SK-N-SH (cell line): ENCODE measurements around the gene COQ9. TPM values are rescaled to one million over a fixed set of nuclear protein-coding genes. Genes with fewer than 3 reads are reported as not detected.
"Not testable (repeated sequence)": the region's sequence is repeated elsewhere in the genome, so short reads cannot be mapped to it uniquely, and the experiment has no call there.

Source experiments
- CTCF ChIA-PET: fragments of 300-600, 350-600 bp; formaldehyde crosslinking; extraction: SDS; loops from one replicate; lab custom pipeline; 2021; lab: Yijun Ruan, JAX
- POLR2A ChIA-PET: fragments of 350-600 bp; sonication (Branson Sonifier 250); formaldehyde crosslinking; extraction: SDS; loops from one replicate; lab custom pipeline; 2020; ENCODE audit warnings: antibody characterized with exemption, inconsistent platforms; lab: Yijun Ruan, JAX
- DNase-seq: peaks from one replicate; pipeline ENCODE4 v3.0.0; 2012
- H2AFZ ChIP-seq: fragments of 200-600 bp; sonication (generic); 2 replicates; pipeline ENCODE4 v1.8.1; 2016; ENCODE audit warnings: antibody characterized with exemption, mild to moderate bottlenecking, low read depth
- H3F3A ChIP-seq: fragments of 200-600 bp; sonication (generic); replicated peaks from 2 replicates; pipeline ENCODE3; 2016; ENCODE audit warnings: antibody characterized with exemption, mild to moderate bottlenecking; ENCODE audit not compliant: insufficient read depth
- H3K27ac ChIP-seq, 2 experiments: fragments of 200-500 bp in 1 of 2; fragments of 200-600 bp in 1 of 2; sonication (Bioruptor generic) in 1 of 2; sonication (generic), shearing (Covaris generic) in 1 of 2; 2 replicates each; pipeline versions ENCODE4 v1.5.1 to v1.6.1; 2014 to 2016; ENCODE audit warnings: low read depth in 2 of 2, inconsistent platforms in 1 of 2, low read length in 1 of 2, mild to moderate bottlenecking in 1 of 2, mixed read lengths in 1 of 2
- H3K27me3 ChIP-seq: fragments of 200-600 bp; sonication (generic), shearing (Covaris generic); 2 replicates; pipeline ENCODE4 v1.6.1; 2016; ENCODE audit warnings: mixed run types; ENCODE audit not compliant: insufficient read depth
- H3K36me3 ChIP-seq, 2 experiments: fragments of 200-500 bp in 1 of 2; fragments of 200-600 bp in 1 of 2; sonication (Bioruptor generic) in 1 of 2; sonication (generic) in 1 of 2; replicated peaks in 1 of 2; 2 replicates each; pipeline versions ENCODE3 to v1.5.1; 2014 to 2016; ENCODE audit warnings: low read length in 1 of 2, mild to moderate bottlenecking in 1 of 2; ENCODE audit not compliant: insufficient read depth in 2 of 2, control insufficient read depth in 1 of 2
- H3K4me1 ChIP-seq, 2 experiments: fragments of 200-500 bp in 1 of 2; fragments of 200-600 bp in 1 of 2; sonication (Bioruptor generic) in 1 of 2; sonication (generic), shearing (Covaris generic) in 1 of 2; 2 replicates each; pipeline versions ENCODE4 v1.5.1 to v1.6.1; 2014 to 2016; ENCODE audit warnings: low read depth in 1 of 2, low read length in 1 of 2, mixed run types in 1 of 2; ENCODE audit not compliant: insufficient read depth in 2 of 2, control insufficient read depth in 1 of 2
- H3K4me2 ChIP-seq: fragments of 200-600 bp; sonication (generic), shearing (Covaris generic); 2 replicates; pipeline ENCODE4 v1.6.1; 2017; ENCODE audit warnings: mixed run types
- H3K4me3 ChIP-seq, 2 experiments: fragments of 200-500 bp in 1 of 2; fragments of 200-600 bp in 1 of 2; sonication (Bioruptor generic) in 1 of 2; sonication (generic), shearing (Covaris generic) in 1 of 2; 2 replicates each; pipeline versions ENCODE4 v1.5.1 to v1.8.1; 2014 to 2016; ENCODE audit warnings: low read depth in 2 of 2, inconsistent platforms in 1 of 2, low read length in 1 of 2, mild to moderate bottlenecking in 1 of 2, mixed read lengths in 1 of 2, moderate library complexity in 1 of 2
- H3K79me2 ChIP-seq: fragments of 200-600 bp; sonication (generic); 2 replicates; pipeline ENCODE4 v1.8.1; 2017; ENCODE audit warnings: mild to moderate bottlenecking; ENCODE audit not compliant: insufficient read depth
- H3K9ac ChIP-seq: fragments of 200-600 bp; sonication (generic); 2 replicates; pipeline ENCODE4 v1.6.1; 2017; ENCODE audit warnings: mixed run types
- H3K9me2 ChIP-seq: fragments of 200-600 bp; sonication (generic); 2 replicates; pipeline ENCODE4 v1.6.1; 2017; ENCODE audit warnings: mixed run types
- H3K9me3 ChIP-seq: fragments of 200-600 bp; sonication (generic); 2 replicates; pipeline ENCODE4 v1.6.1; 2017; ENCODE audit warnings: mixed run types, mild to moderate bottlenecking, moderate library complexity
- H4K20me1 ChIP-seq: fragments of 200-600 bp; sonication (generic); 2 replicates; pipeline ENCODE4 v1.6.1; 2017; ENCODE audit warnings: mild to moderate bottlenecking, mixed run types; ENCODE audit not compliant: insufficient read depth
- CHD2 ChIP-seq: fragments of 150-350 bp; IDR thresholded peaks from 2 replicates; pipeline ENCODE4 v1.6.1; 2018; ENCODE audit warnings: low read length; ENCODE audit not compliant: partially characterized antibody
- ELF1 ChIP-seq: IDR thresholded peaks from 2 replicates; pipeline ENCODE4 v1.4.0; 2012
- EP300 ChIP-seq, 2 experiments: IDR thresholded peaks; 2 replicates each; pipeline versions ENCODE4 v1.4.0 to v1.6.1; 2012; ENCODE audit warnings: borderline replicate concordance in 1 of 2, low read depth in 1 of 2, low read length in 1 of 2
- FOSL2 ChIP-seq: IDR thresholded peaks from 2 replicates; pipeline ENCODE4 v1.4.0; 2012; ENCODE audit warnings: low read depth, mild to moderate bottlenecking, moderate library complexity, borderline replicate concordance
- GABPA ChIP-seq: IDR thresholded peaks from 2 replicates; pipeline ENCODE4 v1.4.0; 2012; ENCODE audit warnings: low read depth, mild to moderate bottlenecking
- MAX ChIP-seq: IDR thresholded peaks from 2 replicates; pipeline ENCODE4 v1.4.0; 2012; ENCODE audit warnings: low read depth
- MEF2A ChIP-seq: IDR thresholded peaks from 2 replicates; pipeline ENCODE4 v1.4.0; 2012; ENCODE audit warnings: low read depth, borderline replicate concordance
- MXI1 ChIP-seq: IDR thresholded peaks from 2 replicates; pipeline ENCODE4 v1.6.1; 2012; ENCODE audit warnings: mild to moderate bottlenecking, low read depth, low read length, improper control_type of control experiment
- PBX3 ChIP-seq: IDR thresholded peaks from 2 replicates; pipeline ENCODE4; 2012
- POLR2AphosphoS5 ChIP-seq: IDR thresholded peaks from 2 replicates; pipeline ENCODE4 v1.6.1; 2012; ENCODE audit warnings: low read depth, low read length
- REST ChIP-seq: IDR thresholded peaks from 2 replicates; pipeline ENCODE4 v1.6.1; 2012; ENCODE audit warnings: mild to moderate bottlenecking, low read depth, low read length, moderate library complexity
- SIN3A ChIP-seq: IDR thresholded peaks from 2 replicates; pipeline ENCODE4 v1.6.1; 2012; ENCODE audit warnings: low read depth, mild to moderate bottlenecking, low read length, moderate library complexity, borderline replicate concordance
- SMC3 ChIP-seq: IDR thresholded peaks from 2 replicates; pipeline ENCODE4 v1.6.1; 2012; ENCODE audit warnings: low read depth, low read length, improper control_type of control experiment
- TAF1 ChIP-seq: IDR thresholded peaks from 2 replicates; pipeline ENCODE4 v1.6.1; 2012; ENCODE audit warnings: low read depth, mild to moderate bottlenecking, low read length, moderate library complexity, borderline replicate concordance
- YY1 ChIP-seq: IDR thresholded peaks from 2 replicates; pipeline ENCODE4 v1.4.0; 2012; ENCODE audit warnings: low read depth, mild to moderate bottlenecking
- WGBS: methylation state at CpG from one replicate; pipeline ENCODE4 v1.1.6; 2017; ENCODE audit warnings: low lambda C conversion rate; 5-methylcytosine and 5-hydroxymethylcytosine counted together
- polyA plus RNA-seq, 3 experiments: library from polyadenylated mRNA; depleted of rRNA; stranded (reverse); fragments of >200 nt; gene quantifications; 2 replicates each; pipeline ENCODE4 v1.2.3, GENCODE V29; 2012
- TF ChIP-seq, protein P1 (sequence below): IDR thresholded peaks from 2 replicates; pipeline ENCODE4 v1.4.0; 2012; ENCODE audit warnings: low read depth, borderline replicate concordance
- TF ChIP-seq, protein P2 (sequence below): IDR thresholded peaks from 2 replicates; pipeline ENCODE4 v1.4.0; 2012; ENCODE audit warnings: low read depth, borderline replicate concordance

The COQ9 gene
- polyA plus RNA-seq (2012; rRNA removed): 81.2 and 104 TPM in 2 replicates
- 67.5 and 76.5 TPM in 2 replicates for polyA plus RNA-seq (2012; cell fraction: cytosol; rRNA removed)
- polyA plus RNA-seq (2012; cell fraction: nucleus; rRNA removed): 127 and 149 TPM in 2 replicates

DNA sequence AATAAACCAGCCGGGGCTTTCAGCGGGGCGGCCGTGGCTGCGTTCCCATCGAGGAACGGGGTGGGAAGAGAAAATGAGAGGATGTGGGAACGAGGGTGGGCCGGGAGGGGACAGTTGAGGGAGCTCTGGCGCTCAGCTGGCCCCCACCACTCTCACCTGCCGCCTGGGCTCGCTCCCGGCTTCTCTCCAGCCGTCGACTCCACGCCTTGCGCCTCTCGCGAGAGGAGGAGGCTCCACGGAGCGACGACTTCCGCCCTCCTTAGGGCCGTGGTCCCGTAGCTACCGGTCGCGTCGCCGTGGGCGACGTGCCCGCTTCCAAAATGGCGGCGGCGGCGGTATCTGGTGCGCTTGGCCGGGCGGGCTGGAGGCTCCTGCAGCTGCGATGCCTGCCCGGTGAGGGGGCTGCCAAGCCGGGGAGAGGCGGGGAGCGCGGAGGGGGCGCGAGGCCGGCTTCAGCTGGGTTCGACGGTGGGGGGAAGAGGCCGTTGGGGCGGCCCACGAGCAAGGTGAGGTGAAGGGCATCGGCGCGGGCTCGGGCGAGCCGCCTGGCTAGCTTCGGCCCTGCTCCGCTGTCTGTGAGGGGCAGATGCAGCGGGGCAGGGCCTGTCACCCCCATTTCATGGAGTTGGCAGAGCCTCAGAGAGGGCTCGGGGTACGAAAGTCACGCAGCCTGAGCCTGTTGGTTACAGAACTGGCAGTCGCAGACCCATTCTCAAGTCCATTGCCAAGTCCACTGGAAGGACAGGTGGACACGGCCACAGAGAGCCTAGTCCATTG, at the start of gene COQ9, which contains the start of gene CIAPIN1:
Gene COQ9 (plus strand): TSS at position 294 of the 777 bp plus-strand sequence. CDS start 27 bp downstream, at position 321.
Gene CIAPIN1 (minus strand): TSS at position 200 of the 777 bp plus-strand sequence. CDS start 6,457 bp downstream, outside the sequence.
- peaks cover 3 to 9% of the 10 kb centered on the region in 2 experiments; a peak in 2 of 4 replicates for H3K4me1 ChIP-seq
- peak within 1 kb of the TSS; percentile 90 to 96 for H3K4me3 ChIP-seq
- H3K9me3 ChIP-seq: no peaks in the 10 kb centered on the region
- H3F3A ChIP-seq: no peaks in the 10 kb centered on the region
- no peak for TF ChIP-seq MEF2A
- TF ChIP-seq SIN3A: peak; percentile 90; the same call in 1 of the 2 replicates
- peak; percentile 100 for TF ChIP-seq CHD2
- TF ChIP-seq YY1: peak; percentile 99
- no peak for TF ChIP-seq SMC3
- peak; percentile 84 for TF ChIP-seq MAX
- TF ChIP-seq EP300 (IDR thresholded peaks at IDR 0.05; ENCODE audit: borderline replicate concordance in 1 of 2, low read depth in 1 of 2, low read length in 1 of 2): no peak
- no peak for TF ChIP-seq PBX3
- peak; percentile 36 for TF ChIP-seq MXI1
- peak; percentile 83 for TF ChIP-seq GABPA
- peak; percentile 85 for TF ChIP-seq POLR2AphosphoS5
- TF ChIP-seq, protein P1, sequence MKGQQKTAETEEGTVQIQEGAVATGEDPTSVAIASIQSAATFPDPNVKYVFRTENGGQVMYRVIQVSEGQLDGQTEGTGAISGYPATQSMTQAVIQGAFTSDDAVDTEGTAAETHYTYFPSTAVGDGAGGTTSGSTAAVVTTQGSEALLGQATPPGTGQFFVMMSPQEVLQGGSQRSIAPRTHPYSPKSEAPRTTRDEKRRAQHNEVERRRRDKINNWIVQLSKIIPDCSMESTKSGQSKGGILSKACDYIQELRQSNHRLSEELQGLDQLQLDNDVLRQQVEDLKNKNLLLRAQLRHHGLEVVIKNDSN: 0 out of 2 replicates have a peak, but pooled peaks have one; percentile 32
- peak; percentile 48; the same call in 1 of the 2 replicates for TF ChIP-seq REST
- TF ChIP-seq, protein P2, sequence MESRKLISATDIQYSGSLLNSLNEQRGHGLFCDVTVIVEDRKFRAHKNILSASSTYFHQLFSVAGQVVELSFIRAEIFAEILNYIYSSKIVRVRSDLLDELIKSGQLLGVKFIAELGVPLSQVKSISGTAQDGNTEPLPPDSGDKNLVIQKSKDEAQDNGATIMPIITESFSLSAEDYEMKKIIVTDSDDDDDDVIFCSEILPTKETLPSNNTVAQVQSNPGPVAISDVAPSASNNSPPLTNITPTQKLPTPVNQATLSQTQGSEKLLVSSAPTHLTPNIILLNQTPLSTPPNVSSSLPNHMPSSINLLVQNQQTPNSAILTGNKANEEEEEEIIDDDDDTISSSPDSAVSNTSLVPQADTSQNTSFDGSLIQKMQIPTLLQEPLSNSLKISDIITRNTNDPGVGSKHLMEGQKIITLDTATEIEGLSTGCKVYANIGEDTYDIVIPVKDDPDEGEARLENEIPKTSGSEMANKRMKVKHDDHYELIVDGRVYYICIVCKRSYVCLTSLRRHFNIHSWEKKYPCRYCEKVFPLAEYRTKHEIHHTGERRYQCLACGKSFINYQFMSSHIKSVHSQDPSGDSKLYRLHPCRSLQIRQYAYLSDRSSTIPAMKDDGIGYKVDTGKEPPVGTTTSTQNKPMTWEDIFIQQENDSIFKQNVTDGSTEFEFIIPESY: peak; percentile 99
- TF ChIP-seq FOSL2: no peak
- TF ChIP-seq ELF1: peak; percentile 97
- peak; percentile 100 for TF ChIP-seq TAF1
- no peaks in the 10 kb centered on the region for H3K9me2 ChIP-seq
- peak within 1 kb of the TSS; percentile 93 for H3K4me2 ChIP-seq
- peak within 1 kb of the TSS; percentile 65 to 84; a peak in 3 of 4 replicates for H3K27ac ChIP-seq
- peak; percentile 96 for DNase-seq
- H4K20me1 ChIP-seq: no peaks in the 10 kb centered on the region
- H3K27me3 ChIP-seq: no peaks in the 10 kb centered on the region
- peaks cover 13 to 19% of the 10 kb centered on the region in 2 experiments for H3K36me3 ChIP-seq
- 0% methylated on average over 15 of the region's 68 CpGs for WGBS
- peak within 1 kb of the TSS; percentile 98 for H3K9ac ChIP-seq
- peak within 1 kb of the TSS; percentile 81; the same call in 1 of the 2 replicates for H2AFZ ChIP-seq
- CTCF ChIA-PET: interaction anchor here (1.0 to 9.2 kb wide), 12 partner anchors 11 to 355 kb away, joined by 3 to 53 read pairs (median 4); partner anchors contain the start of genes CX3CL1 and POLR2C
- H3K79me2 ChIP-seq: peaks cover 72% of the 10 kb centered on the region
- POLR2A ChIA-PET: interaction anchor here (0.7 to 1.7 kb wide), 16 partner anchors 10 to 89 kb away, joined by 3 to 12 read pairs (median 4); partner anchors contain the start of gene POLR2C

GRCh38 chr16:57397493-57397892, 49.8 kb upstream of the COQ9 start:
- H3K27ac ChIP-seq, POLR2A ChIA-PET, CTCF ChIA-PET, H2AFZ ChIP-seq, H3K9me3 ChIP-seq, H3K9me2 ChIP-seq, H3K4me3 ChIP-seq, H3K9ac ChIP-seq, H3K36me3 ChIP-seq, DNase-seq, H3K79me2 ChIP-seq, H3K4me1 ChIP-seq, H4K20me1 ChIP-seq, H3K4me2 ChIP-seq, H3K27me3 ChIP-seq, H3F3A ChIP-seq: not testable (repeated sequence)
- 74% methylated on average over 4 of the region's 4 CpGs for WGBS
